ENCODE measurements around the gene ZNF500.

DNA sequence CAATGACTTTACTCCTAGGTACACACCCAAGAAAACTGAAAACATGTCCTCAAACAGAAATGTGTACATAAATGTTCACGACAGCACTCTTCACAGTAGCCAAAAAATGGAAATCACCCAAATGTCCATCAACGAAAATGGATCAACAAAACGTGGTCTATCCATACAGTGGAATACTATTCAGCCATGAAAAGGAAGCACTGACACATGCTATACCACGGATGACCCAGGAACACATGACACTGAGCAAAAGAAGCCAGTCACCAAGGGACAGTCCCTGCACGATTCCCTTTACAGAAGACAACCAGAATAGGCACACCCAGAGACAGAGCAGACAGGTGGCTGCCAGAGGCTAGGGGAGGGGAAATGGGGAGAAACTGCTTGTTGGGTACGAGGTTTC lies 11.3 kb downstream of the ZNF500 start:
- TF ChIP-seq, protein P1, sequence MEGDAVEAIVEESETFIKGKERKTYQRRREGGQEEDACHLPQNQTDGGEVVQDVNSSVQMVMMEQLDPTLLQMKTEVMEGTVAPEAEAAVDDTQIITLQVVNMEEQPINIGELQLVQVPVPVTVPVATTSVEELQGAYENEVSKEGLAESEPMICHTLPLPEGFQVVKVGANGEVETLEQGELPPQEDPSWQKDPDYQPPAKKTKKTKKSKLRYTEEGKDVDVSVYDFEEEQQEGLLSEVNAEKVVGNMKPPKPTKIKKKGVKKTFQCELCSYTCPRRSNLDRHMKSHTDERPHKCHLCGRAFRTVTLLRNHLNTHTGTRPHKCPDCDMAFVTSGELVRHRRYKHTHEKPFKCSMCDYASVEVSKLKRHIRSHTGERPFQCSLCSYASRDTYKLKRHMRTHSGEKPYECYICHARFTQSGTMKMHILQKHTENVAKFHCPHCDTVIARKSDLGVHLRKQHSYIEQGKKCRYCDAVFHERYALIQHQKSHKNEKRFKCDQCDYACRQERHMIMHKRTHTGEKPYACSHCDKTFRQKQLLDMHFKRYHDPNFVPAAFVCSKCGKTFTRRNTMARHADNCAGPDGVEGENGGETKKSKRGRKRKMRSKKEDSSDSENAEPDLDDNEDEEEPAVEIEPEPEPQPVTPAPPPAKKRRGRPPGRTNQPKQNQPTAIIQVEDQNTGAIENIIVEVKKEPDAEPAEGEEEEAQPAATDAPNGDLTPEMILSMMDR (IDR thresholded peaks at IDR 0.05) = no peak
- TF ChIP-seq POLR2A (IDR thresholded peaks at IDR 0.05) = no peak
